Stimulated activated CD4-positive, alpha-beta T cell treated with anti-CD3 and anti-CD28 coated beads, Interleukin-2, amount 100 ng/mL, for 48 hours (primary cell): ENCODE measurements around the gene TMEM39B.
"Not testable (repeated sequence)": the region's sequence is repeated elsewhere in the genome, so short reads cannot be mapped to it uniquely, and the experiment has no call there.

Experiments
- DNase-seq, 2 donors: peaks; one replicate each; pipeline ENCODE4 v3.0.0-alpha.2; 2020

TMEM39B gene

DNA sequence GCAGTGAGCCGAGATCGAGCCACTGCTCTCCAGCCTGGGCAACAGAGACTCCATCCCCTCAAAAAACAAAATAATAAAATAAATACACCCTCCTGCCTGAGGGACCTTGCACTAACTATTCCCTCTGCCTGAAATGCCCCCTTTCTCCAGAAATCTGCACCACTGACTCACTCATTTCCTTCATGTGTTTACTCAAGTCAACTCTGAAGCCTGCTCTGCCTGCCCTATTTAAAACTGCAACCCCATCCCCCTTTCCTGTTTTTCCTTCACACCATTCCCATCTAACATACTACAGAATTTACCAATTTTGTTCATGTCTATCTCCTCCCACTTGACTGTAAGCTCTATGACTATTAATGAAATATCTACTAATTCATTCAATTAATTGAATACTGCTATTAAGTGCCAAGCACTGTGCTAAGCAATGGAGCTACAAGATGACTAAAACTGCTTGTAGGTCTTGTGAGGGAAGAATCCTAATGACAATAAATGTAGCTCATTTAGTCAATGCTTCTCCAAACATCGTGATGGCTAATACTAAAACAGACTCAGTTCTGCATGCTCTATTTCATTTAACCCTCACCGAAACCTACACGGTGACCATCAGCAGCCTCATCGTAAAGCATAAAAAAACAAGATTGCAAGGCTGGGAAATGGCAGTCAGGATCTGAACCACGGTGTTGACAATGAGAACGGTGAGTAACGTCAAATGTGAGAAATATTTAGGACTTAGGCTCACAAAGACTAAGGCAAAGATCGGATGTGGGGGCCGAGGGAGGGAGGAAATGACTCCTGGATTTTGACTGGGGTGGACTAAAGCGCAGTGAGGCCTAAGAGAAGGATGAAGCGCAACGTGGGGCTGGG lies 749 bp upstream of the TMEM39B start:
- no peak for DNase-seq

DNA sequence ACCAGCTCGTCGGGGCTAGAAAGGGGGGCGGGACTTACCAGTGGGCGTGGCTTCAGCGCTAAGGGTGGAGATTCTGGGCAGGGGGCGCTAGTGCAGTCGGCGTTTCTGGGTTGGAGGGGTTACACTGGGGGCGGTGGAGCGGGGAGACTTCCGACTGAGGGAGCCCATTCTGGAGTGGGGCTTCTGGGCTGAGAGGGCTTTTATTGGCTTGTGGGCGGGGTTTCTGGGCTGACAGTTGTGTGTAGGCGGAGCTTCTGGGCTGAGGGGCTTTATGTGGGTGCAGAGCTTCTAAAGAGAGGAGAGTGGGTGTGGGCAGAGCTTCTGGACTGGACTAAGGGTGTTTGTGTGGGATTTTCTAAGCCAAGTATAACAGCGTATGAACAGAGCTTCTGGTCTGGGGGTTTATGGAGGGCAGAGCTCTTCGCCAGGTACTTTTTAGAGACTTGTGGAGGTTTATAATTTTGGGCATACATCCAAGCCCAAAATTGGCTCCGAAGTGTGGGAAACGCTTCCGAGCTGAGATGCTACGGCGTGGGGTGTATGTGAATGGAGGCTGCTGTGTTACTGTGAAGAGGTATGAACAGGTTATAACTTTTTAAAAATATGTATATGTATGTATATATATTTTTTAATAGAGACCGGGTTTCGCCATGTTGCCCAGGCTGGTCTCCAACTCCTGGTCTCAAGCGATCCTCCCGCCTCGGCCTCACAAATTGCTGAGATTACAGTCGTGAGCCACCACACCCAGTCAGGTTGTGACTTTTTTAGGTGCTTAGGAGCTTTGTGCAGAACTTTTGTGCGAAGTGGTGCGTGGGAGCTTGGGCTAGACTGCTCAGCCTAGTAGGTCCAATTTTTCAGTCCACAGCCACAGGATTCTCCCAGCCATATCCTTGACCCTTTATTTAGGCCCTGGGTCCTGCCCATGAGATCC lies 825 bp downstream of the TMEM39B start:
- no peak for DNase-seq

DNA sequence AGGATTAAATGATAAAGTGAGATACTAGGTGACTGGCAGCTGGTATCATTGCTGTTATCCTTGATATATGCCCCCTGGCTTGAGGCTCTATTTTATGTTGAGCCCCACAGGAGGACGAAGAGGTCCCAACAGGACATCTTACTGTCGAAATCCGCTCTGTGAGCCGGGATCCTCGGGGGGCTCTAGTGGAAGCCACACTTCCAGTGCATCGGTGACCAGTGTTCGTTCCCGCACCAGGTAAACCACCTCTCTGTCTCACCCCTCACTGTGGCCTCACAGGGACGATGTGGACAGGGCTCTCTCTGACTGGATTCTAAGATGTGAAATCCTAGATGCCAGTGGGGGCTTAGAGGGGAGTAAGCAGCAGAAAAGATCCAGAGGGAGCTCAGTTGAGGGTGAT lies 2.1 kb downstream of the TMEM39B start:
- no peak for DNase-seq

DNA sequence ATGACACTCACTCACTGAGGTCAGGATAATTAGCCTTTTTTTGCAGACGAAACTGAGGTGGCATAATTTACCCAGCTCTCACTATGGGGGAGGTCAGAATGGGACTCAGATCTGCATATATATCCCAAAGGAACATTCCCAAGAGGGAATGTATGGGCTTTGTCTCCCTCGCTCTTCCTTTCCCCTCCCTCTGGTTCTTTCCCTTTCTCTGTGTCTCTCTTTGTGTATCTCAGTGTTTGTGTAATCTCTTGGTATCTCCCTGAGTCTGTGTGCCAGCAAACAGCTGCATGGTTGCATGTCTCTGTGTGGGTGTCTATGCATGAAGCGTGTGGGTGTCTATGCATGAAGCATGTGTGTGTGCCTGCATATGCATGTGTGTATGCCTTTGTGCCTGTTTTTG lies 4.7 kb downstream of the TMEM39B start:
- DNase-seq = no peak

DNA sequence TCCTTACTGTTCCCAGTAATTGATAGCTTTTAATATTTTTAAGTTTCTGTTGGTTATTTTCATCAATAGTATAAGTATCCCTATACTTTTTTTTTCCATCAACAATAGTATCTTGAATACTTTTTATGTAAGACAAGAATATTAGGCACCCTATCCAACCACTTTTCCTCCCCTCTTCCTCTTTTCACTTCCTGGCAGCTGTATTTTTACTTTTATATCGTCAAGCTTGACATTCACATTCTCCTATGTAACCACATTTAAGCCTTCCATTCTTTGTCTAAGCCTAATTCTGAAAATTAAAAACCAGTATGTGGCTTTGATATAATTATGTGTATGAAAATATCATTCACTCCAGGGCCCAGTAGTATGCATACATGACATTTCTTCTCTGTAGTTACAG lies 9.3 kb downstream of the TMEM39B start:
- DNase-seq = no peak

DNA sequence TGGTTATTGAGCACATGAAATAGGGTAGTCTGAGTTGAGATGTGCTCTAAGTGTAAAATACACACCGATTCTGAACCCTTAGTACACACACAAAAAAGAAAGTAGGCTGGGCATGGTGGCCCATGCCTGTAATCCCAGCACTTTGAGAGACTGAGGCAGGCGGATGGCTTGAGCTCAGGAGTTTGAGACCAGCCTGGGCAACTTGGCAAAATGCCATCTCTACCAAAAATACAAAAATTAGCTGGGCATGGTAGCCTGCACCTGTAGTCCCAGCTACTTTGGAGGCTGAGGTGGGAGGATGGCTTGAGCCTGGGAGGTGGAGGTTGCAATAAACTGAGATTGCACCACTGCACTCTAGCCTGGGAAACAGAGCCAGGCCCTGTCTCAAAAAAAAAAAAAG lies 13.6 kb downstream of the TMEM39B start:
- not testable (repeated sequence) for DNase-seq

DNA sequence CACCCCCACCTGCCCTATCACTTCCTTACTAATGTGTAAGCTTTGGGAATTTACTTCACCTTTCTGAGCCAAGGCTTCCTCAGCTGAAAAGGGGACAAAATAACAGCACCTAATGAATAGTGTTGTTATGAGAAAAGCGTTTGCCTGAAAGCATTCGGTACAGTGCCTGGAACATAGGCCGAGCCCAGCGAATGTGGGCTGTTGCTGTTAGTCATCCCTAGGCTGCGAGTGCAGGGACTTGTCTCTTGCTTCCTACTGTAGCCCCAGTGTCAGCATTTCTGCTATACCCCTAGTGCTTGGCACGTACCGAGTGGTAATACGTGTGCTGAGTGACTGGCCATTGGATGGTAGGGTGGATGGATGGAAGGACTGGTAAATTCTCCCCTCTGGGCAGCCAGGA lies 18.4 kb downstream of the TMEM39B start:
- no peak for DNase-seq

DNA sequence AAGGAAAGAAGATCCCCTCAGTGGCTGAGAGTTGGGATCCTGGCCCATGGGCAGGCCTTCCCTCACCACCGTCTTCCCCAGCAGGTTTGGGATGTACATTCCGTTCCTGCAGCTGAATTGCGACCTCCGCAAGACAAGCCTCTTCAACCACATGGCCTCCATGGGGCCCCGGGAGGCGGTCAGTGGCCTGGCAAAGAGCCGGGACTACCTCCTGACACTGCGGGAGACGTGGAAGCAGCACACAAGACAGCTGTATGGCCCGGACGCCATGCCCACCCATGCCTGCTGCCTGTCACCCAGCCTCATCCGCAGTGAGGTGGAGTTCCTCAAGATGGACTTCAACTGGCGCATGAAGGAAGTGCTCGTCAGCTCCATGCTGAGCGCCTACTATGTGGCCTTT lies 18.9 kb downstream of the TMEM39B start:
- DNase-seq = no peak

DNA sequence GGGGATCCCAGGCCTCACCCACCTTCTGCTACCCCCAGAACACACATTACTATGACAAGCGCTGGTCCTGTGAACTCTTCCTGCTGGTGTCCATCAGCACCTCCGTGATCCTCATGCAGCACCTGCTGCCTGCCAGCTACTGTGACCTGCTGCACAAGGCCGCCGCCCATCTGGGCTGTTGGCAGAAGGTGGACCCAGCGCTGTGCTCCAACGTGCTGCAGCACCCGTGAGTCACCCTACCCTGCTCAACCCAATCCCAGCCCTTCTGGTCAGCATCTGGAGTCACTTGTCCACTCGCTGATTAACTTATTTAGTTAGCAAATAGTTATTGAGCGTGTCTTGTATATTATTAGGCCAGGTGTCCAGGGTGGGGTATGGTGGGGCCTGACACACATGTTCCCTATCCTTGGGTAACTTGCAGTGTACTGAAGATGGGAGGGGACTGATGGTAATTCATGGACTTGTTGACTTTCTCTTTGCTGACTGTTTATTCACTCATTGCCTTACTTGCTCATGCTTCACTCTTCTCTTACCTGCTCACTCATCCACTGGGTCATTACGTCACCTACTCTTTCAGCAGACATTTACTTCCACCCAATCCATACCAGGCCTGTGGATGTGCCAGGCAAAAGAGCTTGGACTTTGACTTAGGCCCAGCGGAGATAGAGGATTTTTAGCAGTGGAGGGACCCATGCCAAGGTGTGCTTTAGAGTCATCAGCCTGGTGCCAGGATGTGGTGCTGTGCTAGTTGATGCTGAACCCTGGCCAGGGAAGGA lies 22.2 kb downstream of the TMEM39B start:
- DNase-seq = no peak

DNA sequence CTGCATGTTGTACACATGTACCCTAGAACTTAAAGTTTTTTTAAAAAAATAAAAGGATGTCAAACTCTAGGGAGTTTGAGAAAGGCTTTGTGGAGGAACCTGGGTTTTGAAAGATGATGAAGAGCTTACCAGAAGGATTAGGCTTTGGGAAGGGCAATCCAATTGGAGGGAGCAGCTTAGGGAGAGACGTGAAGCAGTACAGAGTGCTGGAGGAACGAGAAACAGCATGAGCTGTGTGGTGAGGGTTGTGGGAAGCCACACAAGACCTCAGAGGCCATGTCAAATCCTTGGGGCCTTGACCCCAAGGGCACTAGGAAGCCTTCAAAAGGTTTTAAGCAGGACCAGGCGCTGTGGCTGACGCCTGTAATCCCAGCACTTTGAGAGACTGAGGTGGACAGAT lies 26.7 kb downstream of the TMEM39B start:
- no peak for DNase-seq

DNA sequence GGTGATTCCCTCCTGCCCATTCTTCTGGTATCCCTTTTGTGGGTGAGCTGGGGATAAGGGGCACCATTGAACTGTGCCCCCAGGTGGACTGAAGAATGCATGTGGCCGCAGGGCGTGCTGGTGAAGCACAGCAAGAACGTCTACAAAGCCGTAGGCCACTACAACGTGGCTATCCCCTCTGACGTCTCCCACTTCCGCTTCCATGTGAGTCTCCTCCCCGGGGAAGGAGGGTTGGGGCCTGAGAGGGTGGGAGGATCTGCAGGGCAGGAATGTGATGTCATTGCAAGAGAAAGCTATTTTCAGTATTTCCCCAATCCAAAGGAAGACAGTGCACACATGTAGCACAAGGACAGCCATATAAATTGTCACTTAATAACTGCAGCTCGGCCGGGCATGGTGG lies 27.6 kb downstream of the TMEM39B start:
- DNase-seq = no peak

DNA sequence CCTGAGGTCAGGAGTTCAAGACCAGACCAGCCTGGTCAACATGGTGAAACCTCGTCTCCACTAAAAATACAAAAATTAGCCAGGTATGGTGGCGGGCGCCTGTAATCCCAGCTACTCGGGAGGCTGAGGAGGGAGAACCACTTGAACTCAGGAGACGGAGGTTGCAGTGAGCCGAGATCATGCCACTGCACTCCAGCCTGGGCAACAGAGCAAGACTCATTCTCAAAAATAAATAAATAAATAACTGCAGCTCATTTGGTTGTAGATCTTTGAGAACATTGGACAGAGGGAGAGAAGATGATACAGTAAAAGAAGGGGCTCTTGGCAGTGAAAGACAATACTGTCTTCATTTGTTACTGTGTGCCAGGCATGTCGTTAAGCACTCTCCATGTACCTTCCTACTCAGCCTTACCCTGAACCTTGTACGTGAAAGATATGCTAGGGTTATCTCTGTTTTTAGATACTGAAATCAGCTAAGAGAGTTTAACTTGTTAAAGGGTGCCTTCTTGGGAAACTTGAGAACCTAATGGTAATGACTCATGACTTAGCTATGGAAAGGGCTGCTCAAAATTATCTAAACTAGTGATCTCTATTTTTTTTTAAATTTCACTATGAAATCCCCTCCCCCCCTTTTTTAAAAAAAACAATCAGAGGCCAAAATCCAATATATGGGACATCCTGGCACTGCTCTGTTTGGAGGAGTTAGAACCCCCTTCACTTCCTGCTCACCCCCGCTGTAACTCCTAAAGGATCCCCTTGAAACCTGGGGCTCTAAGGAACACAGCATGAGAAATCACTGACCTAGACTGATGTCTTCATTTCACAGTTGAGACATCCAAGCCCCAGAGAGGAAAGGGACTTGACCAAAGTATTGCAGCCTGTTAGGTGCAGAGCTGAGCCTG lies 28.3 kb downstream of the TMEM39B start:
- no peak for DNase-seq

DNA sequence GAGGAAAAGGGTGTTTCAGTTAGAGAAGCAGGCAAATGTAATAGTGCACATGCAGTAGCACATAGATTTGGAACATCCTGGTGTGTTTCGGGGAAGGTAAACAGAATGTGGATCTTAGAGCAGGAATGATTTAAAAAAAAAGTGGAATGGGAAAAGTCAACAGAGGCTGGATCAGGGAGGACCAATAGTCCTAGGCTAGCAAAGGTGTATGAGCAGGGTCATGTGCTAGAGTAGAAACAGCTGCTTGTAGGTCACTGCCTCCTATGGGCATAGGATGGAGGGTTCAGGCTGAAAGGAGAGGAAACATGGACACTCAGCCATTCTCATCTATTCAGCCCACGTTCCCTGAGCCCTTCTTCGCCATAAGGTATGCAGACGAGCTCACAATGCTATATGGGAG lies 31.4 kb downstream of the TMEM39B start:
- no peak for DNase-seq

DNA sequence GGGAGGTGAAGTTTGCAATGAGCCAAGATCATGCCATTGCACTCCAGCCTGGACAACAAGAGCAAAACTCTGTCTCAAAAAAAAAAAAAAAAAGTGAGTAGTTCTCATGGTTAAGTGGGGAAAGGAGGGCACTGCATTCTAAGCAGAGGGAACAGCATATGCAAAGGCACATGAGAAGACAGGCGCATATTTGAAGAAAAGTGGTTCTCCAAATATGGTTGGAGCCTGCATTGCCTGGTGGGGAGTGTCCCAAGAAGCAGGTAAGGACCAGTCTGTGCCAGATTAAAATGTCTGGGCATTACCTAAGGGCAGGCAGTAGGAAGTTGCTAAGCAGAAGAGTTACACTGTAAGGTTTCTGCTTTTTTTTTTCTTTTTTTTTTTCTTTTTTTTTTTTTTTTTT lies 32.6 kb downstream of the TMEM39B start:
- DNase-seq = no peak

DNA sequence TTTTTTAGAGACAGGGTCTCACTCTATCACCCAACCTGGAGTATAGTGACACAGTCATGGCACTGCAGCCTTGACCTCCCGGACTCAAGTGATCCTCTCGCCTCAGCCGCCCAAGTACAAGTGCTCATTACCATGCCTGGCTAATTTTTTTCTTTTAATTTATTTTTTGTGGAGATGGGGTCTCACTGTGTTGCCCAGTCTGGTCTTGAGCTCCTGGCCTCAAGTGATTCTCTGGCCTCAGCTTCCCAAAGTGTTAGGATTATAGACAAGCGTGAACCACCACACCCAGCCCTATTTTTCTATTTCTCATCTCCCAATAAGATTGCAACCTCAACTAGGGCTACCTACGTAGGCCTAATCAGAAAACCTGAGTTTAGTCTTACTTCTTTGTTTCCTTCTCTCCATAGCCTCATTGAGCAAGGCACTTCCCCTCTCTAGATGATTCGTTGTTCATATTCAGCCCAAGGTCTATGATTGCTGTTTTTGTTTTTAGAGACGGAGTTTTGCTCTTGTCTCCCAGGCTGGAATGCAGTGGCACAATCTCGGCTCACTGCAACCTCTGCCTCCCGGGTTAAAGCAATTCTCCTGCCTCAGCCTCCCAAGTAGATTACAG lies 34.0 kb downstream of the TMEM39B start:
- no peak for DNase-seq

DNA sequence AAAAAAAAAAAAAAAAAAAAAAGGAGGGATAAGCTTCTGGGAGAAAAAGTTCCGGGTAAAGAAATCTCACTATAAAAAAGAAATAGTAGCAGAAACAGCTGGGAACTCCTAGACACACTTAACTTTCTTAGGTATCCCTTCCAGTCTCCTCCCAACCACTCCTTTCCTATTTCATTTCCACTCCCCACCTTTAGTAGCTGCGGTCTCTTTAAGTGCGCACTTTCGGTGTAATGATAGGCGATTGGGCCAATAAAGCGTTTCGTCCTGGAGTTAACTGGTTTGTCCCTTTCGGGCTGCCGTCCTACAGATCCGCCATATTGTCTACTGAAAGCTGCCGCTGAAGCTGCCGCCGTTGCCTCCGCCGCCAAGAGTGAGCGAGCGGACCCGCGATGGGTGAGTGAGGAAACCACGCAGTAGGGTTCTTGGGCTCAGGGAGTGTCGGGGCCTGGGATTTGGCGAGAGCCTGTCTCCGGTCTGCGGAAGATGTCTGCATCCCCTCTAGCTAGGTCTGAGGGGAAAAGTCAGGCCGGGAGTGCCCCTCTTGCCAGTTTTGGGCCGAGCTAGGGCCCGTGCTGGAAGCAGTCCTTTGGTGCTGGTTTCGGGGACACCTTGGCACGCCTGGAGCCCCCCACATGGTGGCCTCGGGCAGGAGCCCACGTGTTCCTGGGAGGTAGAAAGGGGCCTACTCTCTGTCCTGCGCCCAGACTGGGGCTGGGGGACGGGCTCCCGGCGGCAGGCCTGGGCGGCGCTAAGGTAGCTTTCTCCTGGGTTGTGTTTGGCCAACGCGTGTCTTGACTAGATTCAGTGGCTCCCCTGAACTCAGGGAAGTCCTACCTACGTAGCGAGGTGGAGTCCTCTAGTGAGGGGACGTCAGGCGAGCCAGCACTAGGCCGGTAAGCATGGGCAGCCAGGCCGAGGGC lies 35.3 kb downstream of the TMEM39B start, which contains the start of gene KPNA6:
Gene KPNA6, plus strand, starts transcription at position 315 of the 920 bp plus-strand sequence. Its CDS starts 75 bp downstream, at position 390.
- DNase-seq = peak; percentile 80 to 81

DNA sequence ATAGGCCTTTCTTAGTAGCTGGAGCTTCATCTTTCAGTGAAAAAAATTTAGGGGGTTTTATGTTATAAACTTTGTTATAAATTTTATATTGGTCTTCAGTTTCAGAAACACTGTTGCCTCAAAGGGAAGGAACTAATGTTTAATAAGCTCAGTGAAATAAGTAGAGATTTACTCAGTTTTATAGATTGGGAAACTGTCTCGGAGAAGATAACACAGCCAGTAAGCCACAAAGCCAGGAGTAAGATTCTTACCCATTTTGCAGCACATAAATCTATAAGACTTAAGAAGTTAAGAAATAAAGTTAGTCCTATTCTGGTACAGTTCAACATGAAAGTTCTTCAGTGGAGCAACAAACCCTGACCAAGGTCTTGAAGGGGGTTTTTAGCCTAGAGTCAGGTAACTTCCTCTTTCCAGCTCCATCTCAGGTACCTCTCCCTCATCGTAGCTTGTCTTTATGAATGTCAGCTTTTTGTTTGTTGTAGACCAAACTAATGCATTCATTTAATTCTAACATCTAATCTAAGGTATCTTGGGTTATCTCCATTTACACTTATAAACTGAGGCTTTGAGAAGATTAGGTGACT lies 38.4 kb downstream of the TMEM39B start:
- DNase-seq = no peak

DNA sequence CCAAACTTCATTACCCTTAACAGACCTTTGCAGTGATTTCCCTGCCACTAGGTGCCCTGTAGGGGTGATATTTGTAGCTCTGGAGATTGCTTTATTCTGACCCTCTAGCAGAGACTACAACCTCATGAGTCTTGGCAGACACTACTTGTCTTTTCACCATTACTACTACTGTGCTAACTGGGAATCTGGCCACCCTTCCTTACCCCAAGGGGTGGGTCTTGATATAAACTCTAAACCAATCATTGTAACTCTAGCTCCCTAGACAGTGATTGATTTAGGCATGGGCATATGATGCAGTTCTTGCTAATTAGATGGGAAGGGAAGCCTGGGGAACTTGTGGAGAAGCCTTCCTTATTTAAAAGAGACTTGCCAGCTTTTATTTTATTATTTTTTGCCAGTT lies 39.0 kb downstream of the TMEM39B start:
- no peak for DNase-seq

DNA sequence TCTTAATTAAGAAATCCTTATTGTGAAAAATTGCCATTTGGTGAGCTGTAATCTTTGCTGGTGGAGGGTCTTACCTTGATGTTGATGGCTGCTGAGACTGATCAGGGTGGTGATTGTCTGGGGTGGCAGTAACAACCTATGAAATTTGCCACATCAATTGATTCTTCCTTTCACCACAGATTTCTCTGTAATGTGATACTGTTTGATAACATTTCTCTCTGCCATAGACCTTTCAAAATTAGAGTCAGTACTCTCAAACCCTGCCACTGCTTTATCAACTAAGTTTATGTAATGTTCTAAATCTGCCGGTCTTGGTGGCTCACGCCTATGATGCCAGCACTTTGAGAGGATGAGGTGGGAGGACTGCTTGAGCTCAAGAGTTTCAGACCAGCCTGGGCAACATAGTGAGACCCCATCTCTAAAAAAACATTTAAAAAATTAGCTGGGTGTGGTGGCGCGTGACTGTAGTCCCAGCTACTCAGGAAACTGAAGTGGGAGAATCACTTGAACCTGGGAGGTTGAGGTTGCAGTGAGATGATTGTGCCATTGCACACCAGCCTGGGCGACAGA lies 40.2 kb downstream of the TMEM39B start:
- no peak for DNase-seq

DNA sequence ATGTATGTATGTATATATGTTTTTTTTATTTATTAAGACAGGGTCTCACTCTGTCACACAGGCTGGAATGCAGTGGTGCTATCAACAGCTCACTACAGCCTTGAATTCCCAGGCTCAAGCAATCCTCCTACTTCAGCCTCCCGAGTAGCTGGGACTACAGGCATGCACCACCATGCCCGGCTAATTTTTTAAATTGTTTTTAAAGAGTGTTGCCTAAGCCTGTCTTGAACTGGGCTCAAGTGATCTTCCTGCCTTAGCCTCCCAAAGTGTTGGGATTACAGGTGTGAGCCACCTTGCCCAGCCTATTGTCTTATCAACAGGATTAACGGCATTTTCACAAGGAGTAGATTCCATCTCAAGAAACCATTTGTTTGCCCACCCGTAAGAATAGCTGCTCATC lies 40.7 kb downstream of the TMEM39B start:
- not testable (repeated sequence) for DNase-seq
